Sigmoid colon (tissue), 7 donors: ENCODE data around the gene SSC5D. TPM values are rescaled to one million over a fixed set of nuclear protein-coding genes. Genes with fewer than 3 reads are reported as not detected.

Experiments used
- DNase-seq: peaks from one replicate; pipeline ENCODE4 v3.0.0-alpha.2; 2019
- H3K27ac ChIP-seq, 4 donors: fragments of 200-600 bp; sonication (generic); one replicate each; pipeline ENCODE4 v1.5.1; 2016 to 2019; ENCODE audit warnings: mild to moderate bottlenecking in 1 of 4
- H3K27me3 ChIP-seq, 3 donors: fragments of 200-600 bp; sonication (generic); one replicate each; pipeline ENCODE4 v1.5.1; 2019; ENCODE audit warnings: mild to moderate bottlenecking in 1 of 3
- H3K36me3 ChIP-seq, 4 donors: fragments of 200-600 bp; sonication (generic); one replicate each; pipeline ENCODE4 v1.5.1; 2016 to 2019
- H3K4me1 ChIP-seq, 4 donors: fragments of 200-600 bp; sonication (generic); one replicate each; pipeline ENCODE4 v1.5.1; 2017 to 2019
- H3K4me3 ChIP-seq, 4 donors: fragments of 200-600 bp; sonication (generic); one replicate each; pipeline ENCODE4 v1.5.1; 2017 to 2019; ENCODE audit warnings: mild to moderate bottlenecking in 2 of 4, moderate library complexity in 1 of 4
- H3K9me3 ChIP-seq, 4 donors: fragments of 200-600 bp in 3 of 4; sonication (generic) in 3 of 4; one replicate each; pipeline versions ENCODE4 v1.5.1 to v1.6.1; 2013 to 2019
- EP300 ChIP-seq, 4 donors: sonication (generic); formaldehyde crosslinking; IDR thresholded peaks; one replicate each; pipeline ENCODE4 v1.6.1; 2017; ENCODE audit warnings: antibody characterized with exemption in 4 of 4
- POLR2A ChIP-seq, 2 donors: fragments of 450-650 bp; IDR thresholded peaks; one replicate each; pipeline ENCODE4 v1.6.1; 2016; ENCODE audit warnings: antibody characterized with exemption in 2 of 2, mild to moderate bottlenecking in 2 of 2, moderate library complexity in 2 of 2
- POLR2AphosphoS5 ChIP-seq, 4 donors: sonication (generic); formaldehyde crosslinking; IDR thresholded peaks; one replicate each; pipeline ENCODE4 v1.6.1; 2017; ENCODE audit warnings: antibody characterized with exemption in 4 of 4
- WGBS, 2 donors: extraction: QIAGEN DNeasy Blood & Tissue Kit; methylation state at CpG; one replicate each; pipeline ENCODE4 v1.1.7; 2013; 5-methylcytosine and 5-hydroxymethylcytosine counted together
- intact Hi-C: fragments of 100-400 bp; cut with DNase I; formaldehyde crosslinking; loops from one replicate; pipeline ENCODE4 v1.15.1; 2023
- polyA plus RNA-seq, 3 donors: library from polyadenylated mRNA; stranded (reverse); fragments of 200-250 nt; gene quantifications; one replicate each; pipeline ENCODE4 v1.2.3, GENCODE V29; 2013
- total RNA-seq, 4 donors: library from RNA; depleted of rRNA; stranded (reverse); fragments of >200 nt; gene quantifications; one replicate each; pipeline ENCODE4 v1.1.0, GENCODE V29; 2016
- TF ChIP-seq, protein P1 (sequence below), 4 experiments: fragments of 450-650 bp in 3 of 4; fragments of 200-600 bp in 1 of 4; IDR thresholded peaks; one replicate each; pipeline ENCODE4 v1.5.1; 2016 to 2019; ENCODE audit warnings: antibody characterized with exemption in 4 of 4, mild to moderate bottlenecking in 3 of 4, moderate library complexity in 2 of 4
- donor health status: healthy with polysubstance abuse.
- donor health status: Bipolar disorder and iron deficiency.
- donor health status: healthy.

Gene SSC5D
- total and polyA plus RNA-seq, 7 donors = 1.2 to 66.7 (median 14.4) TPM; not detected in 1

DNA sequence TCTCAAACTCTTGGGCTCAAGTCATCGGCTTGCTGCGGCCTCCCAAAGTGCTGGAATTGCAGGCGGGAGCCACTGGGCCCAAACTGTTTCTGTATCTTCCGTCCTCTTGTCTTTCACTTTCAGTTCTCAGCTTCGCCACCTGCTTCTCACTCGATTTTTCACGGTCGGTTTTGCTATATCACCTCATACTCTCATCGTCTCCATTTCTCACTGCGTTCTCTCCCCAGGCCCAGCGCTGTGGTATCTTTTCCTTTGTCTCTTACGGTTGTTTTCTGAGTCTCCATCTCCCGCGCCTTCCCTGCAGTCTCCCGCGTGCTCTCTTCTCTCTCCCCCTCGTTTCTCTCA is 14.9 kb downstream of the SSC5D start:
- TF ChIP-seq, protein P1, sequence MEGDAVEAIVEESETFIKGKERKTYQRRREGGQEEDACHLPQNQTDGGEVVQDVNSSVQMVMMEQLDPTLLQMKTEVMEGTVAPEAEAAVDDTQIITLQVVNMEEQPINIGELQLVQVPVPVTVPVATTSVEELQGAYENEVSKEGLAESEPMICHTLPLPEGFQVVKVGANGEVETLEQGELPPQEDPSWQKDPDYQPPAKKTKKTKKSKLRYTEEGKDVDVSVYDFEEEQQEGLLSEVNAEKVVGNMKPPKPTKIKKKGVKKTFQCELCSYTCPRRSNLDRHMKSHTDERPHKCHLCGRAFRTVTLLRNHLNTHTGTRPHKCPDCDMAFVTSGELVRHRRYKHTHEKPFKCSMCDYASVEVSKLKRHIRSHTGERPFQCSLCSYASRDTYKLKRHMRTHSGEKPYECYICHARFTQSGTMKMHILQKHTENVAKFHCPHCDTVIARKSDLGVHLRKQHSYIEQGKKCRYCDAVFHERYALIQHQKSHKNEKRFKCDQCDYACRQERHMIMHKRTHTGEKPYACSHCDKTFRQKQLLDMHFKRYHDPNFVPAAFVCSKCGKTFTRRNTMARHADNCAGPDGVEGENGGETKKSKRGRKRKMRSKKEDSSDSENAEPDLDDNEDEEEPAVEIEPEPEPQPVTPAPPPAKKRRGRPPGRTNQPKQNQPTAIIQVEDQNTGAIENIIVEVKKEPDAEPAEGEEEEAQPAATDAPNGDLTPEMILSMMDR (IDR thresholded peaks at IDR 0.05) = no peak
- TF ChIP-seq POLR2AphosphoS5 (IDR thresholded peaks at IDR 0.05) (no peak), EP300 (IDR thresholded peaks at IDR 0.05) (no peak), POLR2A (IDR thresholded peaks at IDR 0.05) (no peak)
- Histone ChIP-seq H3K4me3 (no peak overlapping the region), H3K27me3 (no peaks in the 10 kb centered on the region), H3K36me3 (peaks cover 11 to 38% (median 19%) of the 10 kb centered on the region in 4 donors), H3K27ac (peak overlapping the region in 2 of 4 donors; percentile 78 to 89), H3K4me1 (peaks cover 0 to 25% (median 13%) of the 10 kb centered on the region in 4 donors), H3K9me3 (no peaks in the 10 kb centered on the region)
- DNase-seq = no peak
- 81 to 83% methylated on average over 17 of the region's 17 CpGs for WGBS, 2 donors
- intact Hi-C loops = loop anchor here (5.0 to 10.0 kb wide), 2 partner anchors 98 to 361 kb away; partner anchors contain the start of gene UBE2S

- Histone ChIP-seq H3K4me3 (peak overlapping the region; percentile 34 to 54 (median 46)), H3K4me1 (peaks cover 0 to 19% (median 10%) of the 10 kb centered on the region in 4 donors), H3K36me3 (peaks cover 11 to 34% (median 19%) of the 10 kb centered on the region in 4 donors), H3K9me3 (no peaks in the 10 kb centered on the region), H3K27ac (peak overlapping the region; percentile 78 to 89 (median 89)), H3K27me3 (no peaks in the 10 kb centered on the region)
- 12 to 25% methylated on average over 64 of the region's 64 CpGs for WGBS, 2 donors
- intact Hi-C loops = loop anchor here (1.0 to 10.0 kb wide), 3 partner anchors 35 to 361 kb away; partner anchors contain the start of gene UBE2S
- peak; percentile 97 for DNase-seq
- TF ChIP-seq POLR2AphosphoS5 (IDR thresholded peaks at IDR 0.05) (peak in 3 of 4 donors; percentile 27 to 46 (median 37)), POLR2A (IDR thresholded peaks at IDR 0.05) (no peak), EP300 (IDR thresholded peaks at IDR 0.05) (no peak)
- TF ChIP-seq, protein P1 (IDR thresholded peaks at IDR 0.05) = peak; percentile 98 to 99 (median 99)
Observed at GRCh38 chr19:55503502-55504251, 15.4 kb downstream of the SSC5D start.

DNA sequence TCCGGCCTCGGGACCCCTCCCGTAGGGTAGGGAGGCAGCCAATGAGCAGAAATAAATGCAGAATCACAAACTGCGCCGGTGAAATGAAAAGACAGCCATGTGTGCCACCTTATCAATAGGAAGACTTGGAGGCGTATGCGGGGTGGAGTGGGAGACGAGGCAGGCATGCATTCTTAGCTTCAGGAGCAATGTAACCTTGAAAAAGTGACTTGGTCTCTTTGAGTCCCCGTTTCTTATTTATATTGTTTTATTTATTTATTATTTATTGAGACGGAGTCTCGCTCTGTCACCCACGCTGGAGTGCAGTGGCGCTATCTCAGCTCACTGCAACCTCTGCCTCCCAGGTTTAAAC is 16.0 kb downstream of the SSC5D start:
- Histone ChIP-seq H3K36me3 (peaks cover 11 to 34% (median 19%) of the 10 kb centered on the region in 4 donors), H3K27ac (peak overlapping the region; percentile 78 to 89 (median 89)), H3K4me3 (peak overlapping the region; percentile 34 to 54 (median 46)), H3K4me1 (peaks cover 0 to 15% (median 7%) of the 10 kb centered on the region in 4 donors), H3K9me3 (no peaks in the 10 kb centered on the region), H3K27me3 (no peaks in the 10 kb centered on the region)
- TF ChIP-seq POLR2AphosphoS5 (IDR thresholded peaks at IDR 0.05) (no peak), EP300 (IDR thresholded peaks at IDR 0.05) (no peak), POLR2A (IDR thresholded peaks at IDR 0.05) (no peak)
- TF ChIP-seq, protein P1 (IDR thresholded peaks at IDR 0.05) = no peak
- intact Hi-C loops = loop anchor here (1.0 to 10.0 kb wide), 3 partner anchors 36 to 362 kb away; partner anchors contain the start of gene UBE2S
- 24 to 32% methylated on average over 13 of the region's 13 CpGs for WGBS, 2 donors
- no peak for DNase-seq

DNA sequence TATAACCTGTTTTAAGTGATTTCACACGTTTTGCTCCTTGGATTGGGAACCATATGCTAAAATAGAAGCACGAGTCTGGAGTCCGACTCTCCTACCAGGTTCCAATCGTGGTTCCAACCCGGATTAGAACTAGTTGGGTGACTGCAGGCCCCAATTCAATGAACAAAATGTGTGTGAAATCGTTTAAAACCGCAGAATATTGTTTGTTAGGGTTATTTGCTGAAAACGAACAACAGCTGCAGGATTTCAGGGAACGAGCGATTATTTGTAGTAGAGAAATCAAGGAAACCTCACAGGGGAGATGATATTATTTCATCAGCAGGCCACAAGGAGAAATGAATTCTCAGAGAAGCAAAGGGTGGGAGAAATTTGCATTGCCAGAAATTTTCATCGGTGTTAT is 16.7 kb downstream of the SSC5D start:
- DNase-seq = no peak
- 84 to 85% methylated on average over 11 of the region's 11 CpGs for WGBS, 2 donors
- intact Hi-C loops = loop anchor here (1.0 to 10.0 kb wide), 3 partner anchors 37 to 363 kb away; partner anchors contain the start of gene UBE2S
- Histone ChIP-seq H3K36me3 (peaks cover 11 to 31% (median 17%) of the 10 kb centered on the region in 4 donors), H3K27me3 (no peaks in the 10 kb centered on the region), H3K4me1 (peaks cover 0 to 15% (median 7%) of the 10 kb centered on the region in 4 donors), H3K9me3 (no peaks in the 10 kb centered on the region), H3K27ac (no peak overlapping the region), H3K4me3 (no peak overlapping the region)
- TF ChIP-seq EP300 (IDR thresholded peaks at IDR 0.05) (no peak), POLR2A (IDR thresholded peaks at IDR 0.05) (no peak), POLR2AphosphoS5 (IDR thresholded peaks at IDR 0.05) (no peak)
- TF ChIP-seq, protein P1 (IDR thresholded peaks at IDR 0.05) = no peak
